Ureter (tissue), 1 donor: Measurements from ENCODE around the gene PTK6. TPM values are rescaled to one million over a fixed set of nuclear protein-coding genes. Genes with fewer than 3 reads are reported as not detected.
"Not testable (repeated sequence)": the region's sequence is repeated elsewhere in the genome, so short reads cannot be mapped to it uniquely, and the experiment has no call there.

Experiments
- DNase-seq: peaks from one replicate; pipeline ENCODE4 v3.0.0-alpha.2; 2020; ENCODE audit warnings: low spot score
- total RNA-seq: library from RNA; stranded (reverse); gene quantifications from one replicate; pipeline ENCODE4 v1.2.4, GENCODE V29; 2023
- donor health status: DM: yes; HTN: yes; CAD: no.

The PTK6 gene
- total RNA-seq, 1 donor from 2014 or later = 55.1 TPM

DNA sequence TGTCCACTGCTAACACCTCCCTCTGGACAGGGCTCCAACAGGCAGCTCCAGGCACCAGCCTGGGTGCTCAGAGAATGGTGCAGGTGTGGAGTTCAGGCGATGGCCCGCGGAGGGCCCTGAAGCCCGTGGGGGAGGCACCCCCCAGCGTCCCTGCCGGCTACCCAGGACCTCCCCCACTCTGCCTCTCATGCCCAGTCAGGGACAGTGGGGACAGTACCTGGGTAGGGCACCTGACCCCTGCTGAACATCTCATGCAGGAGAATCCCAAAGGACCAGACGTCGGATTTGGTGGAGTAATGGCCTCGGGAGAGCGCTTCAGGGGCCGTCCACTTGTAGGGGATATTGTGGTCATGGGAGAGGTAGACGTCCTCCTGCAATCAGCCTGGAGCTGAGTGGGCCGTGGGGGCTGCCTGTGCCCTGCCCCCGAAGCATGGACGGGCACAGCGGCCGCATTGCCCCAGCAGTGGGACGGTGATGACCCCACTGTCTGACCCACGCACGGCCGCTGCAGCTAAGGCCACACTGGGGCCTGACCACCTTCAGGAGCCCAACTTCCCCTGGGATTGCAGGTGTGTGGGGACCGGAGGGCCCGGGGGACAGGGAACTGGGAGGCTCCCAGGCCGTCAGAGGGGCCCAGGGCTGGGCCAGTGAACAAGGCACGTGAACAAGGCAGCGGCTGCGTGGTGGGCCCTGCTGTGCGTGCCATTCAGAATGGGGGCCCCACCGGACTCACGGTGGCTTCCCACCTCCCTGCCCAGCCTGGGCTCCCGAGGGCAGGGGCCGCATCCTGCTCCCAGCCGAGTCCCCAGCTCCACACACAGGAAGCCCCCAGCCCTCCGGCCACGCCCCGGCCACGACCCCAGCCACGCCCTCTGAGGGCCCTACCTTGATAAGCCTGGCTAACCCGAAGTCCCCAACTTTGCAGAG lies 7.1 kb downstream of the PTK6 start:
- no peak for DNase-seq

DNA sequence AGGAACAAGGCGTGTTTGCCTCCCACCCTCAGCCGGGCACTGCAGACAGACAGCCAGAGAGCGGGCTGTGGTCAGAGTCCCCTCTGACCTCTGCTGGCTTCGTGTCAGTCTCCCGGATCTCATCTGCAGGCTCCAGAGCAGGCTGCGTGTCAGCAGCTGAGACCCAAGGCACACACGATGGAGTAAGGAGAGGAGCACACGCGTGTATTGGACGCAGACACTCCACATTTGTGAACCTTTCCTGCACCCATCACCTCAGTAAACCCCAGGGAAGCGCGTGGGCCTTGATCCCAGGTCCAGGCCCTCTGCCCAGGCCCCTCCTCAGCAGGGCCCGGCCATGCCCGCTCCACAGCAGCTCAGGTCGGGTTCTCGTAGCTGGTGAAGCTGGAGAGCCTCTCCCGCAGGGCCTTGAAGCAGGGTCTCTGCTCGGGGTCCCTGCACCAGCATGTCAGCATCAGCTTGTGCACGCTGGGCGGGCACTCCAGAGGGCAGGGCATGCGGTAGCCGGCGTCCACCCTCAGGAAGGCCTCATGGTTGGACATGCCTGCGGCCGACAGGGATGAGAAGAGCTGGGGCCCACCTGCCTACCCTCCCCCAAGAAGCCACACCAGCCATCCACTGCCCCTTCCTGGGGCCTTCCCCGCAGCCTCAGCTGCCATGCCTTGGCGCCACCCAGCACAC lies 7.9 kb downstream of the PTK6 start:
- DNase-seq = no peak

DNA sequence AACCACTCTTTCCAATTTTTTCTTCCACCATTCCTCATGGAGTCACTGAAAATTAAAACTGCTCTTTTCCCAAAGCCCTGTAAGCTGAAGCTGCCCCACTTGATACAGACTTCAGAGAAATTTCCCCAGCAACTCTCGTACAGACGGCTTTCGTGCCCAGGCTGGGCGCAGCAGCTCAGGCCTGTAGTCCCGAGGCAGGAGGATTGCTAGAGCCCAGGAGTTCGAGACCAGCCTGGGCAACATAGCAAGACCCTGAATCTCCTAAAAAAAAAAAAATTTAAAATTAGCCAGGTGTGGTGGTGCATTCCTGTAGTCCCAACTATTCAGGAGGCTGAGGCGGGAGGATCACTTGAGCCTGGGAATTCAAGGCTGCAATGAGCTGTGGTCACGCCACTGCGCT lies 10.0 kb downstream of the PTK6 start:
- no peak for DNase-seq

DNA sequence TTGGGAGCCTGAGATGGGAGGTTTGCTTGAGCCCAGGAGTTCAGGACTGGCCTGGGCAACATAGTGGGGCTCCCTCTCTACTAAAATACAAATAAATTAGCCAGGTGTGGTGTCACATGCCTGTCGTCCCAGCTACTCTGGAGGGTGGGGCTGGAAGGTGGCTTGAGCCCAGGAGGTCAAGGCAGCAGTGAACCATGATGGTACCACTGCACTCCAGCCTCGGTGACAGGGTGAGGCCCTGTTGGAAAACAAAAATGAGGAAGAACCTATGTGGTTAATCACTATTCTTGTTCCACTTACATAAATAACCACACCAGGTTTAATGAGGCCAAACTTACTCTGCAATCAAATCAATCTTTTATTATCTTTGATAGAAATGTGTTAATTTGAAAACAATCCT lies 11.2 kb downstream of the PTK6 start:
- DNase-seq = no peak

DNA sequence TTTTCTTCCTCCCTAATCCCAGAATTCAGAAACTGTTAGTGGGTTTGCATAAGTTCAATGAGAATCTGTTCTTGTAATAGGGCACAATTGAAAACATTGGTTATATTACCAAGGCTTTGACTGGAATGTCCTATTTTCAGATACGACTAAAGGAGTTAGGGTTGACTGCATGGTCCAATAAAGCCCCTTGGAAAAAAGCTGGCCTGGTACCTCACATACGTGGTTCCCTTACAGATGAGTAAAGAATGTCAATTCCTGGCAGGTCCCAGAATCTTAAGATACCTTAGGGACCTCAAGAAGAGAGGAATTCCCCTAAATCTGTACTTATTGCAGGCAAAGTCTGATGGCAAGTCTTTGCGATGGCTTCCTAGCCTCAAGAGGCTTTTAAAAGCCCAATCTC lies 12.0 kb downstream of the PTK6 start:
- no peak for DNase-seq

DNA sequence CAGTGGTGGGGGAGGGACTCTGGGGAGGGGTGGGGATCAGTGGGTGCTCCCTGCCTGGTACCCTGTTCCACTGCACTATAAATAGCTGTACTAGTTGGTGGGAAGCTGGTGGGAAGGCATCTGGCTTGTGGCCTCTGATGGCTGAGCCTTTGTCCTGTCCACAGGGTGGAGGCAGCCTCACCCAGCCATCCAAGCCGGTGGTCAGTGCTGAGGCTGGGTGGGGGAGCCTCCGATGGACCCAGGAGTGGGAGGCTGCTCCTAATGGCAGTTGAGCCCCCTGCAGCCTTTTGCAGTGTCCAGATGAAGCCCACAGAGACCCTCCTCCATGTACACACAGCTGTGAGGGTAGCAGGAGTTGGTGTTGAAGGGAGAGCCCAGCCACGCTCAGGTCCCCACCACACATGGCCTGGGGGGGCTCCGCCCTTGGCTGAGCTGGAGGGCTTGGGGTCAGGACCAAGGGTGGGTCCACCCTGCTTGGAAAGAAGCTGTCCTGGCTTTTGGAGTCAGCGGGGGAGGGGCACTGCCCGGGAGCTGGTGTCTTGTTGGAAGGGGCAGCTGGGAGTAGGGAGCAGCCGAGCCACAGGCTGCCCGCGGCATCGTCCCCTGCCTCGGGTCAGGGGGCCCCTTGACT lies 14.1 kb downstream of the PTK6 start:
- DNase-seq = peak; percentile 65

DNA sequence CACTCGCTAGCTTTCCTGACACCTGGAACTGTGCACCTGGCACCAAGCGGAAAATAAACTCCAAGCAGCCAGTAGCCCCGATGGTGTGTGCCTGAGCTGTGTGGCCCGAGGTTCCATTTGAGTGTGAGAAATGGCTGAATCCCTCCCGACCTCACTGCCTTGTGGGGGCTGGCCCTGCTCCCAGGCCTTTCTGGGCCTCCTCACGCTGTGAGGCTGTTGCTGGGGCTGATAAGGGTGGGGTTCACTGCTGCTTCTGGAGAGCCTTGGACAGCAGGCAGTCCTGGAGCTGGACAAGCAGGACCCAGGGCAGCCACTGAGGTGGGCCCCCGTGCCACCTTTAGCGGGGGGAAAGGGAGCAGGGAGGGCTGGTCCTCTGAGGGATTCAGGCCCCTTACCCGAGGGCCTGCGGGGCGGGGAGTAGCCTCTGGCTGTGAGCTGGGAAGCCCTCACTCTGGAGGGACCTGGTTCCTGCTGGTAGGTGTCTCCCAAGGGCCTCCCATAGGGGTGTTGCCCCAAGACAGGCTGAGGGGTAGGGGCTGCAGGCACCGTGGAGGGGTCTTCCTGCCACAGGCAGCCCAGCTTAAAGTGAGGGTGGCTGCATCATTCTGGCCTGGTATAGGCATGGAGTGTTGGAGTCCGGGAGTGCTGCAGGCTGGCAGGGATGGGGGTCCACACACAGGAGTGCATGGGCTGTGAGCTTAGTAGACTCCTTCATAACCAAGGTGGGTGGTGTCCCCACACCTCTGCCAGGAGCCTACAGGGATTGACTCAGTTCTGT lies 14.9 kb downstream of the PTK6 start:
- DNase-seq = no peak

DNA sequence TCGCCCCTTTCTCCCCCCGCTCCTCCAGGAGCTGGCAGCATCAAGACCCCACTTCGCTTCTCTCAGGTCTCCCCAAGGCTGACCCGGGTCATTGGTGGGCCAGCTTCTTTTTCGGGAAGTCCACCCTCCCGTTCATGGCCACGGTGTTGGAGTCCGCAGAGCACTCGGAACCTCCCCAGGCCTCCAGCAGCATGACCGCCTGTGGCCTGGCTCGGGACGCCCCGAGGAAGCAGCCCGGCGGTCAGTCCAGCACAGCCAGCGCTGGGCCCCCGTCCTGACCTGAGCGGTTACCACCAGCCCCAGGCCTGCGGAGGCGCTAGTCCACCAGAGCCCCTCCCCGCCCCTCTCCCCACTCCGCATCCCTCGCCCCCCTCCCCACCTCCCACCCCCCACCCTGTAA lies 15.6 kb downstream of the PTK6 start:
- no peak for DNase-seq

GRCh38 chr20:63520934-63521601 lies 16.1 kb downstream of the PTK6 start:
- DNase-seq = peak; percentile 88

GRCh38 chr20:63520504-63520933 lies 16.7 kb downstream of the PTK6 start, which contains the start of gene PPDPF:
Gene PPDPF (plus strand): TSS chr20:63520765. CDS start chr20:63521309, 544 bp downstream.
- DNase-seq = peak; percentile 89

DNA sequence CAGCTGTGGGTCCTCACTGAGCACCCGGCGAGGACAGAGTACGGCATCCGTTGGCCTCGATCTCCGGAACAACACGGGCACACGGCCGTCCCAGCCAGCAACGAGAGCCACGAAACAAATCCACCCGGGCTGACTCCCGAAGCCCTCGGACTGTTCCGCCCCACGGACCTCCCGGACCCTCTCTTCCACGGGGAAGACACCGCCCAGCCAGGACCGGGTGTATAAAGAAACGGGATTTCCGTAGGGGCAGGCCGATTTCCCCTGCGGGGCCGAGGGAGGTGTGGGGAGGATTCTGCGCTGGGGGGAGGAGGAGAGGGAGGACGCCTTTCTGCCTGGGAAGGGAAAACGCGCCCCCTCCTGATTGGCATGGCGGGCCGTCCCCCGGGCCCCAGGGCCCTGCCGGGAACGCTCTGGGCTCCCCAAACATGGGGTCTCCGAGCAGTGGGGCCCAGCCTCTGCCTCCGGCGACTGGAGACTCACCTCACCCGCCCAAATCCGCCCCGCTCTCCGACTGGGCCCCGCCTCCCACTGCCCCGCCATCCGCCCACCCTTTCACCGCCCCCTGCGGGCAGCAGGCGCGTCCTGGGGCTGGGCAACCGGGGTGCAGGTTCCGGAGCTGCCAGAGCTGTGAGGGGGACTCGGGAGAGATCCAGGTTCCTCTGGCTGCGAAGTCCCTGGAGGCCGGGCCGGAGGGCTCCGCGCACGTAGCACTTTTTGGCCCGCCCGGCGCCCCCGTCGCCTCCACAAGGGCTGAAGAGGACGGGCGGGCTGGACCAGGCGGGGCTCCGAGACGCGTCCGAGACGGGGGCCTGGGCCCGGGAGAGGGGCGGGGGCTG lies 17.3 kb downstream of the PTK6 start:
- peak; percentile 84 for DNase-seq

GRCh38 chr20:63518946-63519667 lies 18.1 kb downstream of the PTK6 start:
- DNase-seq = peak; percentile 51

GRCh38 chr20:63518351-63518861 lies 18.8 kb downstream of the PTK6 start:
- DNase-seq = peak; percentile 44

- no peak for DNase-seq
These were observed 19.5 kb downstream of the PTK6 start for GRCh38 chr20:63517376-63518309.

DNA sequence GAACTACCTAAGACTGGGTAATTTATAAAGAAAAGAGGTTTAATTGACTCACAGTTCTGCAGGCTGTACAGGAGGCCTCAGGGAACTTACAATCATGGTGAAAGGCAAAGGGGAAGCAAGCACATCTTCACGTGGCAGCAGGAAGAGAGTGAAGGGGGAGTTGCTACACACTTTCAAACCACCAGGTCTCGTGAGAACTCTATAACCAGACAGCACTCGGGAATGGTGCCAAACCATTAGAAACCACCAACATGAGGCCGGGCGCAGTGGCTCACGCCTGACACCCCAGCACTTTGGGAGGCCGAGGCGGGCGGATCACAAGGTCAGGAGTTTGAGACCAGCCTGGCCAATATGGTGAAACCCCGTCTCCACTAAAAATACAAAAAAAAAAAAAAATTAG lies 22.7 kb downstream of the PTK6 start:
- not testable (repeated sequence) for DNase-seq

DNA sequence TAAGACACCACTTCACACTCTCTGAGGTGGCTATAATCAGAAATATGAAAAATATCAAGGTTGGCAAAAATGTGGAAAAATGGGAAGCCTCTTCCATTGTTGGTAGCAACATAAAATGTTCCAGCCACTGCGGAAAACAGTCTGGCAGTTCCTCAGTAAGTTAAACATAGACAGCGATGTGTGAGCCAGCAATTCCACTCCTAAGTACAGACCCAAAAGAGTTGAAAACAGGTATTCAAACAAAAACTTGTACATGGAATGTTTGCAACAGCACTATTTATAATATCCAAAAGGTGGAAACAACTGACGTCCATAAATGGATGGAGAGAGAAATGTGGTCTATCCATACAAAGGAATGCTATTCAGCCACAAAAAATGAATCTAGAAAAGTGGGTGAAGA lies 24.0 kb downstream of the PTK6 start:
- DNase-seq = no peak

DNA sequence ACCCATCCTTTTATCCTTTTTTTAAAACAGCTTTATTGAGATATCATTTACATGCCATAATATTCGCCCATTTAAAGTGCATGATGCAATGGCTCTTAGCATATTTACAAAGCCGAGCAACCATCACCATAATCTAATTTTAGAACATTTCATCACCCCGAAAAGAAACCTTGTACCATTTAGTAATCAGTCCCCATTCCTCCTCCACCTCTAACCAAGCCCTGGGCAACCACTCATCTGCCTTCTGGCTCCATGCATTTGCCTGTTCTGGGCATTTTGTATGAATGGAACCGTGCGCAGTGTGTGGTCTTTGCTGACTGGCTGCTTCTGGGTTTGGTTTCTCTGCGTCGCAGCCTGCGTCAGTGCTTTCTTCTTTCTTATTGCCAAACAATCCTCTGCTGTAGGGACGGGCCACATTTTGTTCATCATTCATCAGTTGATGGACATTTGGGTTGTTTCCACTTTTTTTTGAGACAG lies 28.1 kb downstream of the PTK6 start:
- no peak for DNase-seq
